Nephron (organoid): ENCODE data around the gene FBXW11.

Source experiments
- H3K27ac Mint-ChIP-seq, 3 experiments: 2 replicates each; pipeline ENCODE4 v1.8.0; 2020; ENCODE audit warnings: mixed read lengths in 3 of 3, mild to moderate bottlenecking in 2 of 3, moderate library complexity in 1 of 3
- H3K27me3 Mint-ChIP-seq: 2 replicates; pipeline ENCODE4 v1.8.0; 2021; ENCODE audit warnings: low read depth, mild to moderate bottlenecking, moderate library complexity, mixed read lengths
- H3K36me3 Mint-ChIP-seq: 2 replicates; pipeline ENCODE4 v1.8.0; 2020; ENCODE audit warnings: low read depth, mixed read lengths
- H3K4me1 Mint-ChIP-seq: 2 replicates; pipeline ENCODE4 v1.8.0; 2020; ENCODE audit warnings: mixed read lengths
- H3K4me3 Mint-ChIP-seq, 3 experiments: 2 replicates each; pipeline ENCODE4 v1.8.0; 2020; ENCODE audit warnings: mild to moderate bottlenecking in 3 of 3, mixed read lengths in 3 of 3, moderate library complexity in 2 of 3
- H3K9me3 Mint-ChIP-seq: 2 replicates; pipeline ENCODE4 v1.8.0; 2020; ENCODE audit warnings: mixed read lengths
- TF ChIP-seq, protein P1 (sequence below), 3 experiments: fragments of 200-600 bp; sonication (generic); IDR thresholded peaks; one replicate each; pipeline ENCODE4 v1.5.0; 2021; ENCODE audit warnings: antibody characterized with exemption in 3 of 3; ENCODE audit not compliant: unreplicated experiment in 3 of 3

The FBXW11 gene

DNA sequence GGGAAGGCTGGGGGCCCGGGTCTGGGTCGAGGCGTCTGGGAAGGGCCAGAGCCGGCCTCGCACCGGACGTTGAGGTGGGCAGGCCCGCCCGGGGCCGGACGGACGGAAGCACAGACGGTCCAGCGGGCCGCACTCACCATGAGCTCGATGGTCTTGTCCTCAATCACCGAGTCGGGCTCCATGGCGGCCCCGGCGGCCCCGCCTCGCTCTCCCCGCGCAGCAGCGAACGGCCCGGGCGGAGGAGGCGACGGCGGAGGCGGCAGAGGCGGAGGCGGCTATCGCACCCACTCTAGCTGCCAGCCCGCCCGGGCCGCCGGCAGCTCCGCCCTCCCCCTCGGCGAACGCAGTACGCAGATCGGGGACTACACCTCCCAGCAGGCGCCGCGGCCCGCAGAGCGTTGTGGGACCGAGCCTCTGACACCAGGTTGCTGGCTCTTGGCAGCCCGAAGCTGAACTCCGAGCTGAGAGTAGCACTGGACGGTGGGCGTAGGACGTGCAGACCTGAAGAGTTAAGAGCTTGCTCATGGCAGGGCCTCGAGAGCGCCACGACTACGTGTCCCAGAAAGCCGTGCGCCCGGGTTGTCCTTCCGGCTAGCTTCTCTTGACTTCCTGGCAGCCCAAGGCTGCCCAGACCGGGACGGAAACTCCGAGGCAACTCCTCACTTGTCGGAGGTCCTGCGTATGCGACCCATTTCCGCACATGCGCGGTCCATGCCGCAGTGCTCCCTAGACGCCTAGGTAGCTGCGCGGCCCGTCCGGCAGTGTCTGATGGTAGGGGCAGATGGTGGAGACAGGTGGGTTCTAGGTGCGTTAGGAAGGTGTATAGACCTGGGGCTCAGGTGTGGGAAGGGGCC is at the start of gene FBXW11:
Gene FBXW11, minus strand, starts transcription at position 318 of the 854 bp plus-strand sequence. Its CDS starts 136 bp downstream, at position 182.
- peak within 1 kb of the TSS; percentile 91 to 99 (median 99) for H3K4me3 Mint-ChIP-seq
- H3K4me1 Mint-ChIP-seq = peaks cover 50% of the 10 kb centered on the region
- H3K27me3 Mint-ChIP-seq = no peaks in the 10 kb centered on the region
- no peaks in the 10 kb centered on the region for H3K36me3 Mint-ChIP-seq
- TF ChIP-seq, protein P1, sequence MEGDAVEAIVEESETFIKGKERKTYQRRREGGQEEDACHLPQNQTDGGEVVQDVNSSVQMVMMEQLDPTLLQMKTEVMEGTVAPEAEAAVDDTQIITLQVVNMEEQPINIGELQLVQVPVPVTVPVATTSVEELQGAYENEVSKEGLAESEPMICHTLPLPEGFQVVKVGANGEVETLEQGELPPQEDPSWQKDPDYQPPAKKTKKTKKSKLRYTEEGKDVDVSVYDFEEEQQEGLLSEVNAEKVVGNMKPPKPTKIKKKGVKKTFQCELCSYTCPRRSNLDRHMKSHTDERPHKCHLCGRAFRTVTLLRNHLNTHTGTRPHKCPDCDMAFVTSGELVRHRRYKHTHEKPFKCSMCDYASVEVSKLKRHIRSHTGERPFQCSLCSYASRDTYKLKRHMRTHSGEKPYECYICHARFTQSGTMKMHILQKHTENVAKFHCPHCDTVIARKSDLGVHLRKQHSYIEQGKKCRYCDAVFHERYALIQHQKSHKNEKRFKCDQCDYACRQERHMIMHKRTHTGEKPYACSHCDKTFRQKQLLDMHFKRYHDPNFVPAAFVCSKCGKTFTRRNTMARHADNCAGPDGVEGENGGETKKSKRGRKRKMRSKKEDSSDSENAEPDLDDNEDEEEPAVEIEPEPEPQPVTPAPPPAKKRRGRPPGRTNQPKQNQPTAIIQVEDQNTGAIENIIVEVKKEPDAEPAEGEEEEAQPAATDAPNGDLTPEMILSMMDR (IDR thresholded peaks at IDR 0.05; ENCODE audit: unreplicated experiment in 3 of 3) = no peak
- H3K9me3 Mint-ChIP-seq = no peaks in the 10 kb centered on the region
- peak within 1 kb of the TSS; percentile 87 to 98 (median 98) for H3K27ac Mint-ChIP-seq

DNA sequence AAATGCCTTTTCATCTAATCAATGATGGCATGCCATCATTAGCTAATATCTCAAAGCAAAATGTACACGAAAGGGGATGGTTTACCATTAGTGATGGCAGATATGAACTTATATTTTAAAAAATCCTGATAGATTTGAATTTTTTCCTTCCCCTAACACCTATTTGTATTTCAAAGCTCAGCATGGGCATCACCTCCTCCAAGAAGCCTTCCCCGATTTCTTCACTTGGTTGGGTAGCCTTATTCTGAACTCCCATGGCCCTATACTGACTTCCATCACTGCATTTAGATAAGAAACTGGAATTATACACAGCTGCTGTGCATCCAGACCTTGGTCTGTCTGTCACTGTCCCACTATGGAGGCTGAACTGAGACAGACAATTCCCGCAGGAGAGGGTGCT is 49.6 kb upstream of the FBXW11 start:
- H3K27ac Mint-ChIP-seq = no peak overlapping the region
- H3K36me3 Mint-ChIP-seq = peaks cover 28% of the 10 kb centered on the region
- TF ChIP-seq, protein P1 (IDR thresholded peaks at IDR 0.05; ENCODE audit: unreplicated experiment in 3 of 3) = no peak
- peaks cover 6% of the 10 kb centered on the region for H3K4me1 Mint-ChIP-seq
- no peaks in the 10 kb centered on the region for H3K9me3 Mint-ChIP-seq
- H3K27me3 Mint-ChIP-seq = peaks cover 3% of the 10 kb centered on the region
- no peak overlapping the region for H3K4me3 Mint-ChIP-seq

DNA sequence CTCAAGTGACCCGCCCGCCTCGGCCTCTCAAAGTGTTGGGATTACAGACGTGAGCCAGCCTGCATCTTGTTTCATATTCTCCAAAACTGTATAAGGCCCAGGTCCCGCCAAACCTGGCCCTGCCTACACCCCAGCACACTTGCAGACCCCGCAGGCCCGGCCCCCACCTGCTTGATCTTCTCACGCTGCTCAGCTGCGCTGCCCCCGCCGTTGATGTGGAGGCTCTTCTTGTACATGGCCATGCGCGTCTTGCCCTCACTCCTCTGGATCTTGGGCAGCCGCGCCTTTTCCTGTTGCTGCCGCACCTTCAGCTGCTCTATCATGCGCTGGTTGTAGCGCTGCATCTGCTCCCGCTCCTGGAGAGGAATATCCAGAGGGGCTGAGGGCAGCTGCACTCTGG is 49.0 kb upstream of the FBXW11 start:
- Mint-ChIP-seq H3K4me3 (no peak overlapping the region), H3K27ac (no peak overlapping the region), H3K36me3 (peaks cover 22% of the 10 kb centered on the region), H3K27me3 (no peaks in the 10 kb centered on the region), H3K4me1 (peaks cover 6% of the 10 kb centered on the region), H3K9me3 (no peaks in the 10 kb centered on the region)
- TF ChIP-seq, protein P1 (IDR thresholded peaks at IDR 0.05; ENCODE audit: unreplicated experiment in 3 of 3) = no peak

DNA sequence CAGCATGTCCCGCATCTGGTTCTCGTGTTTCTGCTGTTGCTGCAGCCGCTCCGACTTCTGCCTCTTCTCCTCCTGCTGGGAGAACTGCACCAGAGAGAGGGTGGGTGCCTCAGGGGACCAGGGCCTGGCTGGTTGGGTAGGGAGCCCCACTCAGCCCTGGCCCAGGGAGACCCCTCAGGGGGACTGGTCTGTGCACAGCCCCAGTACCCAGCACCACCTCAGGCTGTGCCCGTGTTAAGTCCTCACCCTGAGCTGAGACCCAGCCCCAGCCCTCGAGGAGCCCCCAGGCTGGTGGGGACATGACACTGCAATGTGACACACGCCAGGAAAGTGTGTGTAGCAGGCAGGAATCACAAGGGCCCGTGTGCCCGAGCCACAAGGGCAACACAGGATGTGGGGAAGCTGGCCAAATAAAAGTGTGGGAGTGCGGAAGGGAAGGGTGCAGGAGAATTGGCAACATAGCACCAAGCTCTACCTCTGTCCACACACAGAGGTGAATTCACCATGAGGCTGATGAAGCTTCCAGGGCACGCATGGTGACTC is 48.2 kb upstream of the FBXW11 start:
- TF ChIP-seq, protein P1 (IDR thresholded peaks at IDR 0.05; ENCODE audit: unreplicated experiment in 3 of 3) = no peak
- H3K36me3 Mint-ChIP-seq = peaks cover 16% of the 10 kb centered on the region
- no peak overlapping the region for H3K4me3 Mint-ChIP-seq
- no peaks in the 10 kb centered on the region for H3K9me3 Mint-ChIP-seq
- H3K27me3 Mint-ChIP-seq = no peaks in the 10 kb centered on the region
- peaks cover 6% of the 10 kb centered on the region for H3K4me1 Mint-ChIP-seq
- H3K27ac Mint-ChIP-seq = no peak overlapping the region

DNA sequence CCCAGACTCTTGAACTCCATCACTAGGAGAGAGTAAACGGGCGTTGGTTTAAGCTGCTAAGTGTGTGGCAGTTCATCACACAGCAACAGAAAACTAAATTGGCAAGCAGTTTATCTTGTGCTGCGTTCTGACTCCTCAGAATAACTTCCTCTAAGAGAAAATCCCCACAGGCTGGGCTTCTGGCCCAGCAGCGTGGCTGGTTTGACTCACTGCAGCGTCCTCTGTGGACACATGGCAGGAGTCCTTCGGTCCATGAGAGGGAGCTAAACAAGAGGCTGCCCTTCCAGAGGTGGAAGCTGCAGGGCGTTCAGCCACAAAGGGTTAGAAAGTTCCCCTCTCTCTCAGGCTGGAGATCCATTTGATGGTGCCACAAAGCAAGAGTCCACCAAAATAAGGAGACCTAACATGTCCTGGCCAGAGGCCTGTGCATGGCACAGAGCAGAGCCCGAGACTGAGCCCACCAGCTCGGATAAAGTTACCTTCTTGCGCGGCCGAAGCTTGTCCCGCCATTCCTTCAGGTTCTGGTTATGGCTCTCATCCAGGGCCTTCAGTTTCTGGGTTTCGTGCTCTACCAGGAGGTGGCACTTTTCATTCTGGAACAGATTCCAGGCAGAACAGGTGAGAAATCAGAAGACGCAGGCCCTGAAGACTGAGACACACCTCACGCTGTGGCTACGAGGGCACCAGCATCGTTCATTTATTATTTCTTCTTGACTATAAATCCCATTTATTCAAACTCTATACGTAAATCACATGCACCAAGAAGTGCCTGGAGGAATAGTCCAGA is 46.2 kb upstream of the FBXW11 start:
- TF ChIP-seq, protein P1 (IDR thresholded peaks at IDR 0.05; ENCODE audit: unreplicated experiment in 3 of 3) = no peak
- Mint-ChIP-seq H3K27ac (no peak overlapping the region), H3K9me3 (no peaks in the 10 kb centered on the region), H3K36me3 (peaks cover 20% of the 10 kb centered on the region), H3K27me3 (no peaks in the 10 kb centered on the region), H3K4me1 (peaks cover 6% of the 10 kb centered on the region), H3K4me3 (no peak overlapping the region)
